Measurements from ENCODE around the gene PRRG1.
"Not testable (repeated sequence)": the region's sequence is repeated elsewhere in the genome, so short reads cannot be mapped to it uniquely, and the experiment has no call there.

Gene PRRG1

GRCh38 chrX:37474478-37474877 lies 125.3 kb downstream of the PRRG1 start:
- no peak for DNase-seq

DNA sequence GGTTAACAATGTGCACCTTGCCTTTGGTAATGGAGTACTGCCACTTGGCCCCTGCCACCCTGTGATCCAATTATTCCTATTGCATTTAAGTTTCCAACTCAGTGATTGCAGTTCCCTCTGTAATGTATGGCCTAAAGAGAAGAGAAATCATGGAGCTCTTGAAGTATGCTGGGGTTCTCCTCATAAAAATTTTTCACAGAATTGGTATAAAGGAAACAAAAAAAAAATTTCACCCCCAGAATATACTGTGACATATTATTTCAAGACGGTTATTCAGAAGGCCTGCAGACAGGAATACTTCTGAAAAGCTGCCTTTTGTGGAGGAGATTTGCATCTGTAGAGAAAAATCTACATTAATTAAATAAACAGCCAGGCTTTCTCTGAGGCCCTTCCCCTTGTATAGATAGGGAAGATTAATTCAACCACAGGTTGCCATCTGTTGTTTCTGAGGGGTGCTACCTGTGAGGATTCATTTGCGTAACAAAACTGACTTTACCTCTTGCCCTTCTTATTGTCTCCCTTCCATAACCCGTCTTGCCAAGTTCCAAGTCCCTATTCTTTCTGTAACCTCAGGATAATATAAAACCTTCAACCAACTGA lies 127.5 kb downstream of the PRRG1 start:
- no peak for DNase-seq

DNA sequence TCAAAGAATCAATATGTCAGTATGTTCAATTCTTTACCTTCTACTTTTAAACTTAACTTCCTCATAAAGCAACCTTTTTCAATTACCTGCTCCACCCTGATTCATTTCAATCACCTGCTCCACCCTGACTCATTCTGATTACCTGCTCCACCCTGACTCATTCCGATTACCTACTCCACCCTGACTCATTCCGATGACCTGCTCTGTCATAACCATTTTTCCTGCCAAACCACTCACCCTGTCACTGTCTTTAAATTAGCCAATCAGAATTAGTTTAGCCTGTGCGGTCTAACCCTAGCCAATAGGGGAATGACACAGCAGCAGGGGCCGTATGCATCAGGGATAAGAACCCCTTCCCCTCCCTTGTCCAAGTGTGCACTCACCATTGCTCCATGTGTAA lies 135.2 kb downstream of the PRRG1 start:
- DNase-seq, result peak; percentile 18

DNA sequence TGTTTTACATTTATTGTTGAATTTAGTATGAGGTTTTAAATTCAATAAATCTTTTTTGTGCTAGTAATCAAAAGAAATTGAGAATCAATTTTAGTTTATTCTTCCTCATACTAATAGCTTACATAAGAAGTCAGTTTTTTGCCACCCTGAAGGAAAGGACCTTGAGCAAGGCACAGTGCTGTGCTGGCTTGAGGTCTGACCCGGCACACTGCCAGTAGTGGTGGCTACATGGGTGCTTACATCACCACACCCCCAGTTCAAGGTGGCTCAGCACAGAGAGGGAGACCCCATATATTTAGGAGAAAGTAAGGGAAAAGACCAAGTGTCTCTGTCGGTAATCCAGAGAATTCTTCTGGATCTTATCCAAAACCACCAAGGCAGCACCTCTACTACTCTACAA lies 136.3 kb downstream of the PRRG1 start:
- DNase-seq, result no peak

DNA sequence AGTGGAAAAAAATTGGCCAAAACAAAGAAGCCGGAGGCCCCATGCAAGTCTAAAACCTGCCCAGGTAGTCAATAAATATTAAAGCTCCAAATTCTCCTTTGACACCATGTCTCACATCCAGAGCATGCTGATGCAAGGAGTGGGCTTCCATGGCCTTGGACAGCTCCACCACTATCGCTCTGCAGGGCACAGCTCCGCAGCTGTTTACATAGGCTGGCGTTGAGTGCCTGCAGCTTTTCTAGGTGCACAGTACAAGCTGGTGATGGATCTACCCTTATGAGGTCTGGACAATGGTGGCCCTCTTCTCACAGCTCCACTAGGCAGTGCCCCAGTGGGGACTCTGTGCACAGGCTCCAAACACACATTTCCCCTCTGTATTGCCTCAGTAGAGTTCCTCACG lies 138.1 kb downstream of the PRRG1 start:
- DNase-seq, result no peak

GRCh38 chrX:37488323-37488722 lies 139.2 kb downstream of the PRRG1 start:
- no peak for DNase-seq

- no peak for DNase-seq
These were observed 142.5 kb downstream of the PRRG1 start for GRCh38 chrX:37491686-37492085.

GRCh38 chrX:37495760-37496159 lies 146.6 kb downstream of the PRRG1 start:
- not testable (repeated sequence) for DNase-seq

GRCh38 chrX:37497126-37497525 lies 148.0 kb downstream of the PRRG1 start:
- DNase-seq, result not testable (repeated sequence)

DNA sequence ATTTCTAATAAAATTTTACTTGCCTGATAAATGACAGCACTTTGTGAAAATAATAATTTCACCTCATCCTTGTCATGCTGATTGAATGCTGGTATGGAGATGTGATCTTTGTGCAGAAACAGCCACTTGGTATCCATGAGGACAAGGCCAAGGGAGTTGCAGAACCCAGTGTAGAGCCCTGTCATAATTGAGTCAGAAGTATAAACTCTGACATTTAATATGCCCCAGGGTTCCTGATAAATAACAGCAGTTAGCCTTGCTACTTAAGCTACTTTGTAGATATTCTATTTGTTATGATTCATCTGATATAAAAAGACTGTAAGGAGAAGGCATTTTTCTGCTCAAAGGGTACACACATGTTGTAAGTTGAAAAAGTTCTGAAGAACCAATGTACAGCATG lies 149.2 kb downstream of the PRRG1 start:
- not testable (repeated sequence) for DNase-seq

DNA sequence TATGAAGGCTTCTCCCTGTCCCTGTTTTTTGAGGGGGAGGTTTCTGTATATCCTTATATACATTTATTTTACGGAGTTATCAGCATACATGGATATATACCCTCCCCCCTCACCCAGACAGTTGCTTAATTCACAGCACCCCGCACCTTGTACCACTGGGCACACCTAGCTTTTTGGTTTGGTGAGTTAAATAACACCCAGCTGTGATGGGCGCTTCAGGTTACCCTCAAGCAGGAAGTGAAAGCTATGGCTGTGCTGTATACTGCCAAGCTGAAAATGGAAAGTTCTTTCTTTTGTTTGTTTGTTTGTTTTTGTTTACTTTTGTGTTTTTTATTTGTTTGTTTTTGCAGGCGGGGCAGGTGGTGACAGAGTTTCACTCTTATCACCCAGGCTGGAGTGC lies 150.5 kb downstream of the PRRG1 start:
- DNase-seq, result not testable (repeated sequence)

DNA sequence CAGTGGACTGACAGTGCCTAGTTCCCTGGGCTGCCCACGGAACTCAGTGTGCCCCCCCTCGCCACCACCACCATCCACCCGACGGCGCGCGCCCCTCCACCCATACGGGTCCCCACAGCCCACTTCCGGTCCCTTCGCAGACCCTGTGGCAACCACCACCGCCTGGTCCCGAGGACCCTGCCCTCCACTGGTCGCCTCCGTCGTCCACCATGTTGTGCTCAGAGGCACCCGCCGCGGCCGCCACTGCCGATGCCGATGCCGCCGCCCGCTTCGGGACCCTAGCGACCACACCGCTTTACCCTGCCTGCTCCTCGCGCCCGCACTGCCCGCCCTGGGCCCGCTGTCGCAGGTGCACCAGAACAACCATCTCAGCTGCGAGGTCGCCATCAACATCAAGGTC lies 155.8 kb downstream of the PRRG1 start:
- no peak for DNase-seq

Measured in activated CD4-positive, alpha-beta T cell treated with anti-CD3 and anti-CD28 coated beads, Interleukin-2, amount 50 U/mL, for 16 hours (primary cell).